Daoy (cell line): ENCODE data around the gene RIOK2. TPM values are rescaled to one million over a fixed set of nuclear protein-coding genes. Genes with fewer than 3 reads are reported as not detected.

Experiments used
- DNase-seq: peaks from one replicate; pipeline ENCODE4 v3.0.0-alpha.2; 2015; ENCODE audit warnings: low read depth
- total RNA-seq: library from RNA; depleted of rRNA; stranded (reverse); fragments of >200 nt; shearing (Covaris generic); gene quantifications from 2 replicates; pipeline ENCODE4 v1.2.3, GENCODE V29; 2014; rRNA removed

RIOK2 gene
- total RNA-seq, 1 experiment from 2014 or later, result 34.6 TPM

GRCh38 chr5:97125125-97125683 lies 57.8 kb downstream of the RIOK2 start:
- no peak for DNase-seq

- DNase-seq, result no peak
Measured at GRCh38 chr5:97124335-97124734, 58.7 kb downstream of the RIOK2 start.

- no peak for DNase-seq
Measured at GRCh38 chr5:97121848-97122247, 61.2 kb downstream of the RIOK2 start.

GRCh38 chr5:97120195-97120594 lies 62.9 kb downstream of the RIOK2 start:
- DNase-seq, result no peak

- no peak for DNase-seq
Measured at GRCh38 chr5:97119007-97119390, 64.0 kb downstream of the RIOK2 start.

- DNase-seq, result no peak
Measured at GRCh38 chr5:97118261-97119006, 64.6 kb downstream of the RIOK2 start.

- no peak for DNase-seq
Measured at GRCh38 chr5:97115932-97116331, 67.1 kb downstream of the RIOK2 start.

GRCh38 chr5:97112230-97112629 lies 70.8 kb downstream of the RIOK2 start:
- DNase-seq, result no peak

GRCh38 chr5:97111616-97112015 lies 71.4 kb downstream of the RIOK2 start:
- DNase-seq, result no peak

GRCh38 chr5:97111004-97111403 lies 72.0 kb downstream of the RIOK2 start:
- DNase-seq, result no peak

Other genes starting within 250 kb of the RIOK2 start
- gene LNPEP, start 247.2 kb downstream of the RIOK2 start, total RNA-seq, result 12.7 and 20.1 TPM in 2 replicates
- not detected in 2 replicates for gene LIX1, start 40.6 kb downstream of the RIOK2 start, total RNA-seq